NB4 (cell line): Measurements from ENCODE around the gene BRD7.

Source experiments
- DNase-seq: peaks from one replicate; pipeline ENCODE4 v3.0.0; 2010; ENCODE audit warnings: low read depth
- H3K4me3 ChIP-seq: one replicate; pipeline ENCODE4 v1.5.1; 2011; ENCODE audit warnings: mild to moderate bottlenecking, low read depth, low read length, moderate library complexity
- CTCF ChIP-seq: IDR thresholded peaks from one replicate; pipeline ENCODE4 v1.5.1; 2012; ENCODE audit warnings: low read depth, low read length
- MAX ChIP-seq: IDR thresholded peaks from 2 replicates; pipeline ENCODE4 v1.6.1; 2011; ENCODE audit warnings: low read depth, low read length
- MYC ChIP-seq: IDR thresholded peaks from 2 replicates; pipeline ENCODE4 v1.6.1; 2011; ENCODE audit warnings: low read depth, low read length
- POLR2A ChIP-seq: IDR thresholded peaks from 2 replicates; pipeline ENCODE4 v1.6.1; 2011; ENCODE audit warnings: mild to moderate bottlenecking; ENCODE audit not compliant: insufficient read length; ENCODE audit errors: extremely low read depth

BRD7 gene

GRCh38 chr16:50322333-50322732 is 46.5 kb downstream of the BRD7 start:
- H3K4me3 ChIP-seq: no peak overlapping the region
- no peak for TF ChIP-seq MAX
- no peak for TF ChIP-seq MYC
- no peak for TF ChIP-seq POLR2A
- TF ChIP-seq CTCF: no peak
- DNase-seq: no peak

- H3K4me3 ChIP-seq: no peak overlapping the region
- DNase-seq: no peak
- TF ChIP-seq POLR2A (no peak), MYC (no peak), CTCF (no peak)
These were observed 48.5 kb downstream of the BRD7 start for GRCh38 chr16:50320310-50320709.

GRCh38 chr16:50318796-50319578 is 49.8 kb downstream of the BRD7 start:
- no peak overlapping the region for H3K4me3 ChIP-seq
- DNase-seq: no peak
- TF ChIP-seq POLR2A (no peak), MYC (no peak), CTCF (no peak), MAX (no peak)

GRCh38 chr16:50316848-50317630 is 51.7 kb downstream of the BRD7 start:
- TF ChIP-seq MYC: no peak
- no peak for TF ChIP-seq CTCF
- no peak for TF ChIP-seq POLR2A
- TF ChIP-seq MAX: no peak
- H3K4me3 ChIP-seq: no peak overlapping the region
- DNase-seq: no peak

GRCh38 chr16:50316102-50316847 is 52.5 kb downstream of the BRD7 start:
- no peak overlapping the region for H3K4me3 ChIP-seq
- no peak for TF ChIP-seq CTCF
- no peak for TF ChIP-seq POLR2A
- no peak for TF ChIP-seq MYC
- no peak for TF ChIP-seq MAX
- no peak for DNase-seq
